HepG2 (cell line): ENCODE results near the gene BAHCC1. TPM values are rescaled to one million over a fixed set of nuclear protein-coding genes. Genes with fewer than 3 reads are reported as not detected.

Experiments used
- FOXJ3 ChIP-seq: sonication (generic); formaldehyde crosslinking; IDR thresholded peaks from 2 replicates; pipeline ENCODE4 v1.4.0; 2020; ENCODE audit warnings: missing genetic modification reagents, mild to moderate bottlenecking, borderline replicate concordance
- KDM2A ChIP-seq: sonication (generic); formaldehyde crosslinking; IDR thresholded peaks from 2 replicates; pipeline ENCODE4 v1.4.0; 2020; ENCODE audit warnings: low read depth, missing genetic modification reagents, borderline replicate concordance
- KLF11 ChIP-seq: IDR thresholded peaks from 2 replicates; pipeline ENCODE4 v1.6.1; 2016; ENCODE audit warnings: missing compliant biosample characterization
- MED13 ChIP-seq: sonication (generic); formaldehyde crosslinking; IDR thresholded peaks from 2 replicates; pipeline ENCODE4 v1.5.0; 2020; ENCODE audit warnings: missing genetic modification reagents
- NFKBIZ ChIP-seq: IDR thresholded peaks from 2 replicates; pipeline ENCODE4 v1.6.1; 2018; ENCODE audit warnings: missing genetic modification reagents, missing compliant biosample characterization
- REXO4 ChIP-seq: sonication (generic); formaldehyde crosslinking; IDR thresholded peaks from 2 replicates; pipeline ENCODE4 v1.8.0; 2022; ENCODE audit warnings: missing genetic modification reagents, mild to moderate bottlenecking, borderline replicate concordance
- SATB2 ChIP-seq: sonication (generic); formaldehyde crosslinking; IDR thresholded peaks from 2 replicates; pipeline ENCODE4 v1.5.0; 2020; ENCODE audit warnings: missing genetic modification reagents
- SRSF1 ChIP-seq: fragments of 200-400 bp; formaldehyde crosslinking; optimal IDR thresholded peaks from 2 replicates; pipeline ENCODE3; 2017; ENCODE audit warnings: mild to moderate bottlenecking, low read depth, low read length, moderate library complexity
- ZBTB7A ChIP-seq: sonication (generic); formaldehyde crosslinking; IDR thresholded peaks from 2 replicates; pipeline ENCODE4 v1.8.0; 2022; ENCODE audit warnings: mild to moderate bottlenecking, missing genetic modification reagents
- ZNF142 ChIP-seq: sonication (generic); formaldehyde crosslinking; IDR thresholded peaks from 2 replicates; pipeline ENCODE4 v1.4.0; 2020; ENCODE audit warnings: missing genetic modification reagents
- ZNF441 ChIP-seq: sonication (generic); formaldehyde crosslinking; IDR thresholded peaks from 2 replicates; pipeline ENCODE4 v1.7.0; 2021; ENCODE audit warnings: missing genetic modification reagents, borderline replicate concordance
- ZNF75D ChIP-seq: sonication (generic); formaldehyde crosslinking; IDR thresholded peaks from 2 replicates; pipeline ENCODE4 v1.8.1; 2023; ENCODE audit warnings: missing genetic modification reagents, mild to moderate bottlenecking, borderline replicate concordance
- polyA plus RNA-seq, 8 experiments: library from polyadenylated mRNA; depleted of rRNA in 3 of 8; stranded (reverse) in 7 of 8; unstranded in 1 of 8; fragments of >200 nt; fragmentation: Illumina TruSeq in 4 of 8; extraction: Trizol in 4 of 8; gene quantifications; 2 replicates each; pipeline versions ENCODE4 v1.2.1 to v1.2.3, GENCODE V29; 2011 to 2016; ENCODE audit warnings: low read depth in 4 of 8, missing spikeins in 1 of 8, mixed read lengths in 1 of 8; ENCODE audit not compliant: insufficient read depth in 1 of 8
- total RNA-seq, 5 experiments: library from RNA; depleted of rRNA; stranded (reverse); fragments of >200 nt; fragmentation: Illumina TruSeq; extraction: Trizol; gene quantifications; 2 replicates each; pipeline ENCODE4 v1.2.3, GENCODE V29; 2016; ENCODE audit warnings: low read depth in 1 of 5
- TF ChIP-seq, protein P1 (sequence below): sonication (generic); formaldehyde crosslinking; IDR thresholded peaks from 2 replicates; pipeline ENCODE4 v1.4.0; 2020; ENCODE audit warnings: missing genetic modification reagents
- TF ChIP-seq, protein P2 (sequence below): sonication (generic); formaldehyde crosslinking; conservative IDR thresholded peaks from 2 replicates; pipeline ENCODE4 v1.4.0; 2020; ENCODE audit warnings: missing genetic modification reagents
- TF ChIP-seq, protein P3 (sequence below): sonication (generic); formaldehyde crosslinking; IDR thresholded peaks from 2 replicates; pipeline ENCODE4 v1.4.0; 2020; ENCODE audit warnings: missing genetic modification reagents
- TF ChIP-seq, protein P4 (sequence below): sonication (generic); formaldehyde crosslinking; IDR thresholded peaks from 2 replicates; pipeline ENCODE4 v1.5.0; 2020; ENCODE audit warnings: missing genetic modification reagents, mild to moderate bottlenecking, borderline replicate concordance

Gene BAHCC1
- total and polyA plus RNA-seq, 2 of the 13 experiments (the other 11 are each of a cell fraction or from before 2014, with no cell fraction given), result 1.4 to 1.7 TPM

DNA sequence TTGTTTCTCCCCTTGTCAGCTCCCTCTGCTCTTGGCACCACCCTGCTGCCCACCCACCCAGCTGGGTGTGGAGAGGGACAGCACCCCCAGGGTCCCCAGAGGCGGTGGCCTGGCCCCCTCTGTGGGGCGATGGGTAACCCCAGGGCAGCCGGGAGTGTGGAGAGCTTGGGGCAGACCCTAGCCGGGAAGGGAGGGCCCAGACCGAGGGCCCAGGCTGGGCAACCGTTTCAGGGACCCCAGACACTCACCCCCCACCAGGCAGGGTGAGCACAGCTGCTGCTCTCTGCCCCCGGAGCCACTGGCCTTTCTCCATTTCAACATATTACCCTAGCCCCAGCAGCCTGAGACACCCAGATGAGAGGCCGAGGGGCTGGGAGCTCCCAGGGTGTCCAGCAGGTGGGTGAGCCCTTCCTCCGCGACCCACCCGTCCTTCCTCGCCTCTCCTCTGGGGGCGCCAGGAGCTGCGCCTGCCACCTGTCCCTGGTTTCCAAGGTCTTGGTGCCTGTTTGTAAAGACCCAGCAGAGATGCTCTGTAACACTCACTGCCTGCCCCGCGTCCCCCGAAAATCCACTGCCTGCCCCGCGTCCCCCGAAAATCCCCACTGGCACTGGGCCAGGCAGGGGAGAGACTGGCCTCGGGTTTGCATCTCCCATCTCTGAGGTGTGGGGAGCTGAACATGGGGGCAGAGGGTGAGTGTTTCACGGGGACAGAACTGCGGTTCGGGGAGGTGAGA lies 45.4 kb downstream of the BAHCC1 start (continued):
- no peak for TF ChIP-seq REXO4 (CRISPR knock-in tag)
- no peak for TF ChIP-seq FOXJ3 (CRISPR knock-in tag)
- no peak for TF ChIP-seq ZNF441 (CRISPR knock-in tag)
- TF ChIP-seq ZNF142 (CRISPR knock-in tag), result peak; percentile 99
- peak; percentile 66; the same call in 1 of the 2 replicates for TF ChIP-seq KDM2A (CRISPR knock-in tag)
- TF ChIP-seq SATB2, result no peak
- TF ChIP-seq KLF11 (CRISPR knock-in tag), result no peak
- TF ChIP-seq ZBTB7A, result peak; percentile 61; the same call in 1 of the 2 replicates
- TF ChIP-seq ZNF75D (CRISPR knock-in tag), result no peak
- TF ChIP-seq, protein P1, sequence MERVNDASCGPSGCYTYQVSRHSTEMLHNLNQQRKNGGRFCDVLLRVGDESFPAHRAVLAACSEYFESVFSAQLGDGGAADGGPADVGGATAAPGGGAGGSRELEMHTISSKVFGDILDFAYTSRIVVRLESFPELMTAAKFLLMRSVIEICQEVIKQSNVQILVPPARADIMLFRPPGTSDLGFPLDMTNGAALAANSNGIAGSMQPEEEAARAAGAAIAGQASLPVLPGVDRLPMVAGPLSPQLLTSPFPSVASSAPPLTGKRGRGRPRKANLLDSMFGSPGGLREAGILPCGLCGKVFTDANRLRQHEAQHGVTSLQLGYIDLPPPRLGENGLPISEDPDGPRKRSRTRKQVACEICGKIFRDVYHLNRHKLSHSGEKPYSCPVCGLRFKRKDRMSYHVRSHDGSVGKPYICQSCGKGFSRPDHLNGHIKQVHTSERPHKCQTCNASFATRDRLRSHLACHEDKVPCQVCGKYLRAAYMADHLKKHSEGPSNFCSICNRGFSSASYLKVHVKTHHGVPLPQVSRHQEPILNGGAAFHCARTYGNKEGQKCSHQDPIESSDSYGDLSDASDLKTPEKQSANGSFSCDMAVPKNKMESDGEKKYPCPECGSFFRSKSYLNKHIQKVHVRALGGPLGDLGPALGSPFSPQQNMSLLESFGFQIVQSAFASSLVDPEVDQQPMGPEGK (CRISPR knock-in tag), result peak; percentile 39; the same call in 1 of the 2 replicates
- TF ChIP-seq, protein P2, sequence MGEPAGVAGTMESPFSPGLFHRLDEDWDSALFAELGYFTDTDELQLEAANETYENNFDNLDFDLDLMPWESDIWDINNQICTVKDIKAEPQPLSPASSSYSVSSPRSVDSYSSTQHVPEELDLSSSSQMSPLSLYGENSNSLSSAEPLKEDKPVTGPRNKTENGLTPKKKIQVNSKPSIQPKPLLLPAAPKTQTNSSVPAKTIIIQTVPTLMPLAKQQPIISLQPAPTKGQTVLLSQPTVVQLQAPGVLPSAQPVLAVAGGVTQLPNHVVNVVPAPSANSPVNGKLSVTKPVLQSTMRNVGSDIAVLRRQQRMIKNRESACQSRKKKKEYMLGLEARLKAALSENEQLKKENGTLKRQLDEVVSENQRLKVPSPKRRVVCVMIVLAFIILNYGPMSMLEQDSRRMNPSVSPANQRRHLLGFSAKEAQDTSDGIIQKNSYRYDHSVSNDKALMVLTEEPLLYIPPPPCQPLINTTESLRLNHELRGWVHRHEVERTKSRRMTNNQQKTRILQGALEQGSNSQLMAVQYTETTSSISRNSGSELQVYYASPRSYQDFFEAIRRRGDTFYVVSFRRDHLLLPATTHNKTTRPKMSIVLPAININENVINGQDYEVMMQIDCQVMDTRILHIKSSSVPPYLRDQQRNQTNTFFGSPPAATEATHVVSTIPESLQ (CRISPR knock-in tag), result no peak
- TF ChIP-seq NFKBIZ (CRISPR knock-in tag), result no peak
- TF ChIP-seq, protein P3, sequence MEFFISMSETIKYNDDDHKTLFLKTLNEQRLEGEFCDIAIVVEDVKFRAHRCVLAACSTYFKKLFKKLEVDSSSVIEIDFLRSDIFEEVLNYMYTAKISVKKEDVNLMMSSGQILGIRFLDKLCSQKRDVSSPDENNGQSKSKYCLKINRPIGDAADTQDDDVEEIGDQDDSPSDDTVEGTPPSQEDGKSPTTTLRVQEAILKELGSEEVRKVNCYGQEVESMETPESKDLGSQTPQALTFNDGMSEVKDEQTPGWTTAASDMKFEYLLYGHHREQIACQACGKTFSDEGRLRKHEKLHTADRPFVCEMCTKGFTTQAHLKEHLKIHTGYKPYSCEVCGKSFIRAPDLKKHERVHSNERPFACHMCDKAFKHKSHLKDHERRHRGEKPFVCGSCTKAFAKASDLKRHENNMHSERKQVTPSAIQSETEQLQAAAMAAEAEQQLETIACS (CRISPR knock-in tag), result no peak
- TF ChIP-seq, protein P4, sequence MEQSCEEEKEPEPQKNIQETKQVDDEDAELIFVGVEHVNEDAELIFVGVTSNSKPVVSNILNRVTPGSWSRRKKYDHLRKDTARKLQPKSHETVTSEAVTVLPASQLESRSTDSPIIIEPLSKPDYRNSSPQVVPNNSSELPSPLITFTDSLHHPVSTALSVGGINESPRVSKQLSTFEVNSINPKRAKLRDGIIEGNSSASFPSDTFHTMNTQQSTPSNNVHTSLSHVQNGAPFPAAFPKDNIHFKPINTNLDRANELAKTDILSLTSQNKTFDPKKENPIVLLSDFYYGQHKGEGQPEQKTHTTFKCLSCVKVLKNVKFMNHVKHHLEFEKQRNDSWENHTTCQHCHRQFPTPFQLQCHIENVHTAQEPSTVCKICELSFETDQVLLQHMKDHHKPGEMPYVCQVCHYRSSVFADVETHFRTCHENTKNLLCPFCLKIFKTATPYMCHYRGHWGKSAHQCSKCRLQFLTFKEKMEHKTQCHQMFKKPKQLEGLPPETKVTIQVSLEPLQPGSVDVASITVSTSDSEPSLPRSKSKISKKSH, result no peak
- no peak for TF ChIP-seq SRSF1
- TF ChIP-seq MED13 (CRISPR knock-in tag), result no peak
